Measurements from ENCODE around the gene SDF4.

GRCh38 chr1:1273512-1274298 is 41.9 kb upstream of the SDF4 start, which contains the start of gene UBE2J2:
- TF ChIP-seq ARNT (IDR thresholded peaks at IDR 0.05) (no peak), ELF4 (IDR thresholded peaks at IDR 0.05) (no peak), NFRKB (IDR thresholded peaks at IDR 0.05) (no peak)
